GM12864 (cell line): ENCODE results near the gene FAM53C.

Source experiments
- DNase-seq: peaks from one replicate; pipeline ENCODE4 v3.0.0-alpha.2; 2011; ENCODE audit warnings: low read depth
- H3K4me3 ChIP-seq: 2 replicates; pipeline ENCODE4 v1.5.1; 2011; ENCODE audit warnings: mild to moderate bottlenecking, low read depth, low read length, control low read depth
- CTCF ChIP-seq: IDR thresholded peaks from 2 replicates; pipeline ENCODE4 v1.5.1; 2011; ENCODE audit warnings: low read depth, mild to moderate bottlenecking, moderate library complexity, low read length, control low read depth, inconsistent platforms; ENCODE audit errors: missing control alignments

The FAM53C gene

GRCh38 chr5:138339464-138339863 is 1.4 kb downstream of the FAM53C start:
- peak overlapping the region; percentile 73 for H3K4me3 ChIP-seq
- TF ChIP-seq CTCF = no peak
- no peak for DNase-seq

- TF ChIP-seq CTCF = no peak
- no peak for DNase-seq
- peak overlapping the region; percentile 73; the same call in 1 of the 2 replicates for H3K4me3 ChIP-seq
Measured at GRCh38 chr5:138340008-138340407, 1.9 kb downstream of the FAM53C start.

GRCh38 chr5:138344887-138345622 is 7.0 kb downstream of the FAM53C start:
- no peak for TF ChIP-seq CTCF
- no peak for DNase-seq
- H3K4me3 ChIP-seq = no peak overlapping the region

GRCh38 chr5:138346889-138347288 is 8.8 kb downstream of the FAM53C start:
- TF ChIP-seq CTCF = no peak
- DNase-seq = no peak
- no peak overlapping the region for H3K4me3 ChIP-seq

- no peak for DNase-seq
- TF ChIP-seq CTCF = no peak
- no peak overlapping the region for H3K4me3 ChIP-seq
Measured at GRCh38 chr5:138349852-138350562, 11.9 kb downstream of the FAM53C start.

GRCh38 chr5:138350563-138350890 is 12.5 kb downstream of the FAM53C start:
- no peak for DNase-seq
- no peak for TF ChIP-seq CTCF
- H3K4me3 ChIP-seq = no peak overlapping the region
